Stimulated activated CD8-positive, alpha-beta memory T cell treated with anti-CD3 and anti-CD28 coated beads, Interleukin-12 subunit alpha, Interleukin-12 subunit beta, amount 100 ng/mL, for 24 hours (primary cell): ENCODE results near the gene TEX29.

Source experiments
- DNase-seq: peaks from one replicate; pipeline ENCODE4 v3.0.0-alpha.2; 2020; ENCODE audit errors: extremely low read depth

TEX29 gene

GRCh38 chr13:111319998-111320911 lies at the start of gene TEX29:
Gene TEX29, plus strand, starts transcription at chr13:111320642. Its CDS starts 249 bp downstream, at chr13:111320891.
- DNase-seq = no peak

- no peak for DNase-seq
Measured at GRCh38 chr13:111270765-111271698, 49.4 kb upstream of the TEX29 start.

- no peak for DNase-seq
Measured at GRCh38 chr13:111272117-111272516, 48.3 kb upstream of the TEX29 start.

- no peak for DNase-seq
Measured at GRCh38 chr13:111275382-111275781, 45.1 kb upstream of the TEX29 start.

- DNase-seq = no peak
Measured at GRCh38 chr13:111275995-111276618, 44.3 kb upstream of the TEX29 start.

GRCh38 chr13:111278258-111278657 lies 42.2 kb upstream of the TEX29 start:
- DNase-seq = no peak

GRCh38 chr13:111278743-111279652 lies 41.4 kb upstream of the TEX29 start:
- no peak for DNase-seq

GRCh38 chr13:111280226-111280625 lies 40.2 kb upstream of the TEX29 start:
- DNase-seq = no peak

- no peak for DNase-seq
Measured at GRCh38 chr13:111280681-111281585, 39.5 kb upstream of the TEX29 start.

GRCh38 chr13:111281751-111282311 lies 38.6 kb upstream of the TEX29 start:
- no peak for DNase-seq

GRCh38 chr13:111282425-111282824 lies 38.0 kb upstream of the TEX29 start:
- DNase-seq = no peak

GRCh38 chr13:111282997-111283396 lies 37.4 kb upstream of the TEX29 start:
- DNase-seq = no peak

GRCh38 chr13:111283457-111283856 lies 37.0 kb upstream of the TEX29 start:
- no peak for DNase-seq

GRCh38 chr13:111283991-111284390 lies 36.5 kb upstream of the TEX29 start:
- no peak for DNase-seq

- no peak for DNase-seq
Measured at GRCh38 chr13:111284565-111284964, 35.9 kb upstream of the TEX29 start.

- no peak for DNase-seq
Measured at GRCh38 chr13:111286162-111286561, 34.3 kb upstream of the TEX29 start.

- no peak for DNase-seq
Measured at GRCh38 chr13:111286749-111287148, 33.7 kb upstream of the TEX29 start.

GRCh38 chr13:111287201-111287600 lies 33.2 kb upstream of the TEX29 start:
- no peak for DNase-seq

- DNase-seq = no peak
Measured at GRCh38 chr13:111288276-111288675, 32.2 kb upstream of the TEX29 start.

- DNase-seq = no peak
Measured at GRCh38 chr13:111289251-111289650, 31.2 kb upstream of the TEX29 start.
